Type B pancreatic cell (in vitro differentiated cells): ENCODE measurements around the gene SLC7A8. TPM values are rescaled to one million over a fixed set of nuclear protein-coding genes. Genes with fewer than 3 reads are reported as not detected.

Source experiments
- DNase-seq: peaks from one replicate; pipeline ENCODE4 v3.0.0; 2021; ENCODE audit warnings: mixed read lengths; ENCODE audit not compliant: unreplicated experiment; ENCODE audit errors: extremely low spot score
- H3K27ac Mint-ChIP-seq: 2 replicates; pipeline ENCODE4 v1.8.0; 2021; ENCODE audit warnings: mild to moderate bottlenecking, mixed read lengths
- H3K27me3 Mint-ChIP-seq: 2 replicates; pipeline ENCODE4 v1.8.0; 2021; ENCODE audit warnings: mixed read lengths
- H3K36me3 Mint-ChIP-seq: 2 replicates; pipeline ENCODE4 v1.8.0; 2021; ENCODE audit warnings: mixed read lengths
- H3K4me1 Mint-ChIP-seq: one replicate; pipeline ENCODE4 v1.8.0; 2021; ENCODE audit warnings: mixed read lengths; ENCODE audit not compliant: unreplicated experiment
- H3K4me3 Mint-ChIP-seq: 2 replicates; pipeline ENCODE4 v1.8.0; 2021; ENCODE audit warnings: mild to moderate bottlenecking, mixed read lengths
- H3K9me3 Mint-ChIP-seq: 2 replicates; pipeline ENCODE4 v1.8.0; 2021; ENCODE audit warnings: mixed read lengths
- total RNA-seq: library from RNA; stranded (reverse); gene quantifications from 2 replicates; pipeline ENCODE4 v1.2.1, GENCODE V29; 2021; ENCODE audit warnings: low replicate concordance
- TF ChIP-seq, protein P1 (sequence below): fragments of 200-600 bp; sonication (generic); conservative IDR thresholded peaks from 2 replicates; pipeline ENCODE4 v1.5.0; 2021; ENCODE audit warnings: antibody characterized with exemption, mild to moderate bottlenecking

SLC7A8 gene
- total RNA-seq, 1 donor from 2014 or later, result 56.1 TPM

DNA sequence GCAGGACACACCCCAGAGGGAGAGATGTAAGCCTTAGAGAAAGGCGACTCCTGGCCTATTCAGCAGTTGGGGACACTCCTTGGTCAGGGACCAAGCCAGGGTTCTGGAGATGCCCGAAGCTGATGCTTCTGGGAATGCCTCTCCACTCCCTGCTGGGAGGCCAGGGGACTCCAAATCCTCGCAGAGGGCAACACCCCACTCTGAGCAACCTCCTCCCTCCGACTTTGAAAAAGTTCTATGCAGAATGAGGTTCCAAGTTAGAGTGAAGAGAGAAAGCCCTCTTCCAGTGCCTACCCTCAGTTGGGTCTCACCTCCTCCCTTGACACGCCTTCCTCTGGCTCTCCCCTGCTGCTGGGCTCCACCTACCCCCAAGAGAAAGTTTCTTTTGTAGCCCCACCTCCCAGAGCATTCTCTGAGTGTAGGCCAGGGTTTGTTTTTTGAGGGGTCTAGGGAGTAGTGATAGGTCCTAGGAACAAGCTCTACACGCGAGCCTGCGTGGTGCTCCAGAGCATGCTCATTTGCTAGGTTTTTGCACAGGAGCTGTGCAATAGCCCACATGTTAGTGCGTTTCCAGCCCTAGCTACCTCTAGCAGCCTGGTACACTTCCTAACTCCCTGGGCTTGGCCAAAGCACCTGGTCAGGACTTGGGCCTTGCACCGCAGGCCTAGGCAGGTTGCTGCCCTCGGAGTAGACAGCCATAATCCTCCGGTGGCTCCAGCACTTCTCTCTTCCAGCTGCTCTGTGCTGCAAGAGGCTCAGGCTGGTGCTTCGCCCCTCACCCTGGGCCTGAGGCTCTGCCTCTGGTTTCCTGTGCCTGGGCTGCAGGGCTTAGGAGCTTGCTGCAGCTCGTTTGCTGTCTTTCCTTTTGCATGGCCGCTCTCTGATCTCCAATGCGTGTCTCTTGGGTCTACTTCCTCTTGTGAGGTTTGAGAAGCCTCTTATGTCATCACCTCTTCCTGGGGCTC is 63.8 kb downstream of the SLC7A8 start:
- H3K4me1 Mint-ChIP-seq, result peaks cover 28% of the 10 kb centered on the region
- H3K4me3 Mint-ChIP-seq, result no peak overlapping the region
- DNase-seq, result no peak
- H3K36me3 Mint-ChIP-seq, result no peaks in the 10 kb centered on the region
- H3K27me3 Mint-ChIP-seq, result peaks cover 10% of the 10 kb centered on the region
- TF ChIP-seq, protein P1, sequence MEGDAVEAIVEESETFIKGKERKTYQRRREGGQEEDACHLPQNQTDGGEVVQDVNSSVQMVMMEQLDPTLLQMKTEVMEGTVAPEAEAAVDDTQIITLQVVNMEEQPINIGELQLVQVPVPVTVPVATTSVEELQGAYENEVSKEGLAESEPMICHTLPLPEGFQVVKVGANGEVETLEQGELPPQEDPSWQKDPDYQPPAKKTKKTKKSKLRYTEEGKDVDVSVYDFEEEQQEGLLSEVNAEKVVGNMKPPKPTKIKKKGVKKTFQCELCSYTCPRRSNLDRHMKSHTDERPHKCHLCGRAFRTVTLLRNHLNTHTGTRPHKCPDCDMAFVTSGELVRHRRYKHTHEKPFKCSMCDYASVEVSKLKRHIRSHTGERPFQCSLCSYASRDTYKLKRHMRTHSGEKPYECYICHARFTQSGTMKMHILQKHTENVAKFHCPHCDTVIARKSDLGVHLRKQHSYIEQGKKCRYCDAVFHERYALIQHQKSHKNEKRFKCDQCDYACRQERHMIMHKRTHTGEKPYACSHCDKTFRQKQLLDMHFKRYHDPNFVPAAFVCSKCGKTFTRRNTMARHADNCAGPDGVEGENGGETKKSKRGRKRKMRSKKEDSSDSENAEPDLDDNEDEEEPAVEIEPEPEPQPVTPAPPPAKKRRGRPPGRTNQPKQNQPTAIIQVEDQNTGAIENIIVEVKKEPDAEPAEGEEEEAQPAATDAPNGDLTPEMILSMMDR, result no peak
- H3K9me3 Mint-ChIP-seq, result no peaks in the 10 kb centered on the region
- no peak overlapping the region for H3K27ac Mint-ChIP-seq

DNA sequence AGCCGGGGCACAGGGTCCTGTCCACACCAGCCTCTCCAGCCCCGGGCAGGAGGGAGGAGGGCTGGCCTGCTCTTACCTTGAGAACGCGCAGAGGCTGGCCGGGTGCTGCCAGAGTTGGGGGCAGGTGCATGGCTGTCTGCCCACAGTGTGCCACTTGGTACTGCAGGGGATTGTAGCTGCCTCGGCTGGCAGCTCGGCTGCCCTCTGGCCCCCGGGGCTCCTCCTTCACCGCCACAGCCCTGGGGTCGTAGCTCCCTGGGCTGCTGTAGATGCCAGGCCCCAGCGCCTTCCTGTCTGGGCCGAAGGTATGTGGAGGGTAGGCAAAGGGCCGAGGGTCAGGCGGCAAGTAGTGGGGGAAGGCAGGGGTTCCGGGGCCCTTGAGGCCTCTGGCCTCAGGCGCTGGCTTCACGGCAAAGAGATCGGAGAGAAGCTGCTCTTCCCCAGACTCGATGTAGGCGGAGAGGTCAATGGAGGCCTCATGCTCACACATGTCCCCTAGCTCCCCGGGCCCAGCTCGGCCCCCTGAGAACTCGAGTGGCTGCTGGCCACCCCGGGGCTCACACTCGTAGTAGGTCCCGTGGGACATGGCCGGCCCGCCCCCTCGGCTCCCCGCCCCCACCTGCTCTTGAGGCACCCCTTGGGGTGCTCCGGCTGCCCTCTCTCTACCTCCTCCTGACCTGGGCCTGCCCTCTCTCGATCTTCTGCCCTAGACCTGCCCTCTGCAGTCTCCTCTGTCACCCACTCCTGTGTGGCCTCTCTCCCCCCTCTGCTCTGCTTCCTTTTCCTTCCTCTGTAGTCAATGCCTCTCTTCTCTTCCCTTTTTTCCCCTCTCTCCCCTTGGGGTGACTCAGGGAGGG is 64.7 kb downstream of the SLC7A8 start, which contains the start of gene CEBPE:
TSS of gene CEBPE (minus strand) at position 750 of the 857 bp plus-strand sequence. CDS start at position 586, 164 bp downstream.
- Mint-ChIP-seq H3K27ac (no peak within 1 kb of the TSS), H3K4me3 (no peak within 1 kb of the TSS), H3K27me3 (peaks cover 14% of the 10 kb centered on the region), H3K4me1 (peaks cover 26% of the 10 kb centered on the region), H3K36me3 (no peaks in the 10 kb centered on the region), H3K9me3 (no peaks in the 10 kb centered on the region)
- TF ChIP-seq, protein P1, result no peak
- no peak for DNase-seq

DNA sequence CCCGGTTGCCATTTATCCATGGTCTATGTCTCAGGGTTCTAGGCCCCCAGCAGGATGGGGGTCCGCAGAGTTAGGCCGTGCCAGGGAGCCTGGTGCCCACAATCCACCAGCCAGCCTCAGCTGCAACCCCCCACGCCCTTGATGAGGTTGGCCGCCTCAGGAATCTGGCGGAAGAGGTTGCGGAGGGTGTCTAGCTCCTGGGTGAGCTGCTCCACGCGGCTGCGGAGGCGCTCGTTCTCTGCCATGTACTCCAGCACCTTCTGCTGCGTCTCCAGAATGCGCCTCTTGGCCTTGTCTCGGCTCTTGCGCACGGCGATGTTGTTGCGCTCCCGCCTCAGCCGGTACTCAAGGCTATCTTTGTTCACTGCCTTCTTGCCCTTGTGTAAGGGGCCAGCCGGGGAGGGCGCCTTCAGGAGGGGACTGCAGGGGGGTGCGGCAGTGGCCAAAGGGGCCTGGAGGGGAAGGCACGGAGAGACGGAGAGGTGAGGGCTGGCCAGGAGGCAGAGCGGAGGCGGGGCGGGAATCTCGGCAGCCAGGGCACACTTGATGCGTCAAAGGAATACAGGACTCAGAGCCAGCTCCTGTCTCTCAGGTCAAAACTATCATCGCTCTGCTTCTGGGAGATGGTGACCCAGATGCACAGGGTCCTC is 66.0 kb downstream of the SLC7A8 start:
- Mint-ChIP-seq H3K27ac (no peak overlapping the region), H3K9me3 (no peaks in the 10 kb centered on the region), H3K4me3 (no peak overlapping the region), H3K36me3 (no peaks in the 10 kb centered on the region), H3K27me3 (peaks cover 14% of the 10 kb centered on the region), H3K4me1 (peaks cover 22% of the 10 kb centered on the region)
- TF ChIP-seq, protein P1, result no peak
- DNase-seq, result no peak

DNA sequence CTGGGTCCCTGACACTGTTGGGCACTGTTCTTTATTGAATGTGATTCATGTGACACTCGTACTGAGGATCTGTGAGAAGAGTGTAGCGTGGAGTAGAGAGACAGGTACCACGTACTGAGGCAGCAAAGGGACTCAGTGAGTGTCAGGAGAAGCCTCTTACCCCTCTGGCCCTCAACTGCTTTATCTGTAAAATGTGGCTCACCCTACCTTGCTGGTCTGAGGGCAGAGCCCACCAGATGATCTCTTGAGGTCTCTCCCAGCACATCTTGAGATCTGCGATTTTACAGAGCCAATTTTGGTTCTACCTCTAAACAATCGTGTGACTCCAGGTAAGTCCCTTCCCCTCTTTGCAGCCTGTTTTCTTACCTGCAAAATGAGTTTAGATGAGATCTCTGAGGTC is 67.5 kb downstream of the SLC7A8 start:
- Mint-ChIP-seq H3K4me3 (no peak overlapping the region), H3K27me3 (peaks cover 11% of the 10 kb centered on the region), H3K4me1 (peaks cover 13% of the 10 kb centered on the region), H3K27ac (no peak overlapping the region), H3K9me3 (no peaks in the 10 kb centered on the region), H3K36me3 (no peaks in the 10 kb centered on the region)
- TF ChIP-seq, protein P1, result no peak
- no peak for DNase-seq

DNA sequence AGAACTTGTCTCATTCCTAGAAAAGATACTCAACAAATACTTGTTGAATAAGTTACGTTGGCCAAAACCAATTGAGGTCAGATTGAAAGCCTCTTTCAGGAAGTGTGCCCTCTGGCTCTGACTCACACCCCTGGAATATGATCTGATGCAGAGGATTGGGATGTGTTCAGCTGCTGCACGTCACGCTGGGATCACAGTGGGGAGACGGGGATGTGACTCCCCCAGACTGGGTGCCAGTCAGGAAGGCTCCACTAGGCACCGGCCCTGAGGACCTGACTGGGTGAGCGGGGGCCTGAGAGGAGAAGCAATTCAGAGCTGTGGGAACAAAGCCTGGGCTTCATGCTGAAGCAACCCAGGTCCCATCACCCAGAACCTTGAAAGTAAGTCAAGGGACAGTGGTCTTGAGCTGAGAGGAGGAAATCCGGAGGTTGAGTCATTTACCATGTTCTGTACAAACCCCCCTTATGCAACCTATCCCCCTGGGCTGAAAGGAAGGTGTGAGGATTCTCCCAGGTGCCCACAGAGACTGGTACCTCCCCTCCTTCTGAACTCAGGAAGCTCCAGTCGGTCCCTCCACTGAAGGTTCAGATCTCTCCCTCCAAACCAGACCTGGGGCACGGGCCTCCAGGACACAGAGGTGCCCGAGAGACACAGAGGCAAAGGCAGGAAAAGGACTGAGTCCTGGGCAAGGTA is 68.3 kb downstream of the SLC7A8 start:
- Mint-ChIP-seq H3K36me3 (no peaks in the 10 kb centered on the region), H3K27me3 (peaks cover 11% of the 10 kb centered on the region), H3K27ac (no peak overlapping the region), H3K9me3 (no peaks in the 10 kb centered on the region), H3K4me1 (peaks cover 8% of the 10 kb centered on the region), H3K4me3 (no peak overlapping the region)
- DNase-seq, result no peak
- TF ChIP-seq, protein P1, result no peak
